Measurements from ENCODE around the gene MAP3K12.

The MAP3K12 gene

GRCh38 chr12:53508534-53509170, 9.4 kb upstream of the MAP3K12 start:
- peak; percentile 95 for DNase-seq

DNA sequence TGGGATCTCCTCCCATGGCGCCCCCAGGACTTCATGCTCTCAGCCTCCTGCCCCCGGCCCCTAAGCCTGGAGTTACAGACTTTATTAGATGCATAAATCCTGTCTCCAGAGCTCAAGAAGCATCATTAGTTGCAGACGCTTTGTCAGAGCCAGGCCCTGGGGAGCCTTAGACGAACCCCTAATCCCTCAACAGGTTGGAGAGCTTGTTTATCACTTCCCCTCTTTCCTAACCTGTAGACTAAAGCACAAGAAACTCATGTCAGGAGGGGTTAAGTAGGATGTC, 8.3 kb upstream of the MAP3K12 start:
- no peak for DNase-seq

GRCh38 chr12:53506881-53507602, 7.8 kb upstream of the MAP3K12 start, which contains the start of gene NPFF:
Gene NPFF (minus strand): TSS chr12:53507484. CDS start chr12:53507474, 10 bp downstream.
- no peak for DNase-seq

GRCh38 chr12:53506450-53506785, 7.2 kb upstream of the MAP3K12 start:
- no peak for DNase-seq

DNA sequence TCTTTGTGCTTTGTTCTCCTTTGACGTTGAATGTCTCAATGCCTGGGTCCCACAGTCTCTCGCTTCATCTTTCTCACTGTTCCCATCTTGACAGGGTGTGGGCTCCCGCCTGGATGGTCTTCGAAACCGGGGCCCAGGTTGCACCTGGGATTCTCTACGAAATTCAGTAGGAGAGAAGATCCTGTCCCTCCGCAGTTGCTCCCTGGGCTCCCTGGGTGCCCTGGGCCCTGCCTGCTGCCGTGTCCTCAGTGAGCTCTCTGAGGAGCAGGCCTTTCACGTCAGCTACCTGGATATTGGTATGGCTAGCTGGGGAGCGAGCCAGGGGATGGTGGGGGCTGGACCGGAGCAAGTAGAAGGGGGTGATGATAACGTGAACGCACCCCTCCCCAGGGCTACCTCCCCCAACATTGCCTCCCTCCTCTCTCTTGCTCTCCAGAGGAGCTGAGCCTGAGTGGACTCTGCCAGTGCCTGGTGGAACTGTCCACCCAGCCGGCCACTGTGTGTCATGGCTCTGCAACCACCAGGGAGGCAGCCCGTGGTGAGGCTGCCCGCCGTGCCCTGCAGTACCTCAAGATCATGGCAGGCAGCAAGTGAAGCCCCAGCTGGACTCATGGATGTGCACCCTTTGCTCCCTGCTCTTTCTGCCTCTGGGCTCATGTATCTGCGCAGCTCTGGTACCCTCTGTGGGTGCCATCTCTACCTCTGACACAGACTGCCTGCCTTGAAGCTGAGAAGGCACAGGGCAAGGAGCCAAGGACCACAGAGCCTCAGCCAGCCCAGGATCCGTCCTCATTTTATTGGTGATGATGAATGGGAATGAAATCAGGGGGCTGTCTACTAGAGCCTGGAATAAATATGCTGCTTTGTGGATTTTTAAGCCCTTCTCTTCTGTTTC, 6.5 kb upstream of the MAP3K12 start:
- DNase-seq: no peak

GRCh38 chr12:53505086-53505485, 5.8 kb upstream of the MAP3K12 start:
- no peak for DNase-seq

DNA sequence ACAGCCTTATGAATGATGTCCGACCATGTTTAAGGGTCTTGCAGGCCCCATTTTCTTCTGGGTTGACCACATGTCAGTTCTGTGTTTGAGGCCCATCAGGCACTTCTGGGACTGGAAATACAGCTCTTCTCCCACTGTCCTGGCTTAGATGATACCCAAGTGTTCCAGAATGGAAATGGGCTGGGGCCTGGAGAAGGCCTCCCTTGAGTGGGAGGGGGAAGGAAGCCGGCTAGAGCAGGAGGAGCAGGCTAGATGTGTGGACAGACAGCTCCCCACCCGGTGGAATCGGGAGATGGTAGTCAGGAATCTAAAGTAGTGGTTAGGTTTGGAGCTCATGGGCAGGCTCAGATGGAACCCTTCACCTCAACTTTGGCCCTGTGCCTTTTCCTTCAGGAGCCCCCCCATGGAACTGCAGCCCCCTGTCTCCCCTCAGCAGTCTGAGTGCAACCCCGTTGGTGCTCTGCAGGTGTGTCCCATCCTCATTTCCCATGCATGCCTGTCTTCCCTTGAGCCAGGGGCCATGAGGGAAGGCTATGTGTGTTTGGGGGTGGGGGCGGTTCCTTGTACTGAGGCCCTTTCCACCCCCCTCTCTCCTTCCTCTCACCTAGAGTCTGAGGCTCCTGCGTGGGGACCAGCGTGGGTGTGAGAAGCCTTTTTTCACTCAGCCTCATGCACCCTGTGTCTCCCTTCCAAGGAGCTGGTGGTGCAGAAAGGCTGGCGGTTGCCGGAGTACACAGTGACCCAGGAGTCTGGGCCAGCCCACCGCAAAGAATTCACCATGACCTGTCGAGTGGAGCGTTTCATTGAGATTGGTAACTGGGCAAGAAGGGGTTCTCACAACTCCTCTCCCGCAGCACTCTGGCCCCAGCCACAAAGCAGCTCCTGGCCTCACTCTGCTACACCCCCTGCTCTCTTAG, 5.0 kb upstream of the MAP3K12 start:
- DNase-seq: no peak

GRCh38 chr12:53502983-53503728, 3.9 kb upstream of the MAP3K12 start:
- no peak for DNase-seq

DNA sequence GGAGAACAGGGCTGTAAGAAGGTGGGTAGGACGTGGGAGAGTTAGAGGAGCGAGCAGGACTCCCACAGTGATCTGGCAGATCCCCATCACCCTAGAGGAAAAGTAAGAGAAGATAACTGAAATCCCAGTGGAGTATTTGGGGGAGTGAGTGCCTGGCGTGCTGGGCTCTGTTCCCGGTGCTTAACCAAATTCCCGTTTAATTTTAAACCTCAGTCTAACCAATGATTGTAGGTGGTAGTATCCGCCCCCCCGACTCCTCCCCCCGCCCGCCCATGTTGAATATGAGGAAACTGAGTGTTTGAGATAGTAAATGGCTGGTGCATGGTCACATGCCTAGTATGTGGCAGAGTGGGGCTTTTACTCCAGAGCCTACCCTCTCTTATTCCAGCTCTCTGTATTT, 3.1 kb upstream of the MAP3K12 start:
- DNase-seq: no peak

- no peak for DNase-seq
Measured at GRCh38 chr12:53501615-53502181, 2.4 kb upstream of the MAP3K12 start.

DNA sequence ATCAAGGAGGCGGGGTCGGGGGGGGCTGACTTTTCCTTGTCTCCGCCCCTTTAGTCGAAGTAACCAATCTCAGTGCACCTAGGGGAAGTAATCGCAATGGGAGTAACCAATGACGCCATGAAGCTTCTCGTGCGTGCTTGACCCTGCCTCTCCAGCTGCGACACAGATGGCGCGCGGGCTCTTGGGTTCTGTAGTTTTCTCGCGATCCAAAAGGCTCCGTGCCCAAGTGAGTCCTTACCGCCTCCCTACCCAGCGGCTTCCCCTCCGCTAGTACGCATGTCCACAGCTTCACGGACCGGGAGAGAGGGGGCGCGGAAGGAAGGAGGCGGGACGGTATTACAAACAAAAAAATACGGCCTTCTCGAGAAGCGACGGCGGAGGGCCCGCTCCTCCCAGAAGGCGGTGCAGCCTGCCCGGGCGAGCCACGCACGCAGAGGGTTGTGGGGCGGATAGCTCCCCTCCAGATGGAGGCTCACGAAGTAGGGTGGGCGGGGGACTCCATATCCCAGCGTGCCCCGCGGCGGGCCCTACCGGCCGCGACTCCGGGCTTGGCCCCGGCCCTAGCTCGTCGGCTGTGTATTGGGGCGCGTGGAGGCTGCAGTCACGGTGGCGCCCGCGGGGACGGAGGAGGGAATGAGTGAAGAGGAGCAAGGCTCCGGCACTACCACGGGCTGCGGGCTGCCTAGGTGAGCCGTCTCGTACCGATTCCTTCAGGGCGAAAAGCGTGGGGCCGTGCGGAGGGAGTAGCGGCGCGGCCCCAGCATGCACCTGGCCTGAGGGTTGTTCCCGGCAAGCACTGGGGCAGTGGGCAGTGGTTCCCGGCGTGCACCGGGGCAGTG, 1.7 kb upstream of the MAP3K12 start, which contains the start of gene TARBP2:
TARBP2 (plus strand) TSS at position 508 of the 839 bp plus-strand sequence; CDS start at position 634, 126 bp downstream.
- DNase-seq: peak; percentile 99

- no peak for DNase-seq
Measured at GRCh38 chr12:53500142-53500775, 1.0 kb upstream of the MAP3K12 start.

DNA sequence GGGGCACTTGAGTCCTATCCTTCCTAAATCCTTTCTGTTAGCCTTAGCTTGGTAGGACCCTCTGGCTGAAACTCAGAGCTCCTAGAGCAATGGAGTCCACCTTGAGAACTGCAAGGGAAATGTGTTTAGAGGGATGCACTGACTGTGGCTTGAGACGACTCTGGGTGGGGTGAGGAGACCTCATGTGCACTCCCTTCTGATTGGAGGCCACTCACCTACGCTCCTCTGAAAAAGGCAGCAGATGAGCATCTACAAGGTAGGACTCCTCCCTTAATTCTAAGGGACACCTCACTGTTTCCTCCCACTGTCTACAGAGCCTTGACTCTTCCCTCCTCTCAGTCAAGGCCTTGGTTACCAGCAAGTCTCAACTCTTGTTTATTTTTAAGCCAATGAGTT, 1.0 kb downstream of the MAP3K12 start:
- no peak for DNase-seq

DNA sequence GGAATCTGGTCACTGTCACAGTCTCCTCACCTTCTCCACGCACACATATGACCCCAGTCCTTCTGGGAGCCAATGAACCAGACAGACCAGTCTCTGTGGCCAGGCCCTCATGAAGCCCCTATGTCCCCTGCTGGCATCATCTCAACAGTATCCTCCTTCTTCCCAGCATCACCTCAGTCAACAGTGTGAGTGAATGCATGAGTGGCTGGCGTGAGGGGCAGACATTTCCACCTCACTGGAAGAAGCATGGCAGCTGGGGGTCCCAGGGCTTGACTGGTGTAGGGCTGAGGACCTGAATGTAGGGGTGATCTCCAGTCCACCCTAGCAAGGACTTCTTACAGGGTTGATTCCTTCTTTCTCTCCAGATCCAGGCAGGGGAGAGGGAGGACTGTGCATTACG, 1.8 kb downstream of the MAP3K12 start:
- no peak for DNase-seq

GRCh38 chr12:53496752-53497032, 2.6 kb downstream of the MAP3K12 start:
- no peak for DNase-seq

GRCh38 chr12:53495903-53496751, 3.1 kb downstream of the MAP3K12 start:
- DNase-seq: no peak

DNA sequence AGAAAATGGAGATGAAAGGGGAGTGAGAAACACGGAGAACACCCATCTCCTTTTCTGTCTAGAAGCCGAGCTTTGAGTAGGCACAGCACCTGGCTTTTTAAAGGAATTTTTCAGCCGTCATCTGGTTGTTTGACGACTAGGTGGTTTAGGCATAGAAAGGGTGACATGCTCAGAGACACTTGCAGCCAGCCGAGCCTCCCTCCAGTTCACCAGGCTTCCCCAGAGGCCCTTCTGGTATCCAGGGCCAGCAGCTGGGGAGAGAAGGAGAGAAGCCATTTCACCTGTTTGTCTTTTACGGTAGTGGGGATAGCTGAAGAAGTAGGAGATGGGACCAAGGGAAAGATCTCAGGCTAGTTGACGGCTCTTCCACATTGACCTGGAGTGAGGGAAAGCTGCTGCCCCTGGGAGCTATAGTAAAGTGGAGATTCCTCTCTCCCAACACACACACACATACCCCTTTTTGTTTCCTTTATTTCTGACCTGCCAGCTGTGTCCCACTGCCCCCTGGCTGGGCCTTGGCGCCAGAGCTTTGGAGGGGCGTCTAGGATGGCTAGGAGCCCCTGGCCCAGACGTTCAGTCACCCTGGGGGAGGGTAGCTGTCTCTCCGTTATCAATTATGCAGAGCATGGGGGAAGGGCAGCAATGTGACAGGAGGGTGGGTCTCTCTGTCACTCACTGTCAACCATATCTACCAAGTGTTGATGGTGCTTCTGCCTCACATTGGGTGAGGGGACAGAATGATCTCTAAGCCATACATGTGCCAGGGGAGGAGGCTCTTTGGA, 5.5 kb downstream of the MAP3K12 start:
- DNase-seq: no peak

DNA sequence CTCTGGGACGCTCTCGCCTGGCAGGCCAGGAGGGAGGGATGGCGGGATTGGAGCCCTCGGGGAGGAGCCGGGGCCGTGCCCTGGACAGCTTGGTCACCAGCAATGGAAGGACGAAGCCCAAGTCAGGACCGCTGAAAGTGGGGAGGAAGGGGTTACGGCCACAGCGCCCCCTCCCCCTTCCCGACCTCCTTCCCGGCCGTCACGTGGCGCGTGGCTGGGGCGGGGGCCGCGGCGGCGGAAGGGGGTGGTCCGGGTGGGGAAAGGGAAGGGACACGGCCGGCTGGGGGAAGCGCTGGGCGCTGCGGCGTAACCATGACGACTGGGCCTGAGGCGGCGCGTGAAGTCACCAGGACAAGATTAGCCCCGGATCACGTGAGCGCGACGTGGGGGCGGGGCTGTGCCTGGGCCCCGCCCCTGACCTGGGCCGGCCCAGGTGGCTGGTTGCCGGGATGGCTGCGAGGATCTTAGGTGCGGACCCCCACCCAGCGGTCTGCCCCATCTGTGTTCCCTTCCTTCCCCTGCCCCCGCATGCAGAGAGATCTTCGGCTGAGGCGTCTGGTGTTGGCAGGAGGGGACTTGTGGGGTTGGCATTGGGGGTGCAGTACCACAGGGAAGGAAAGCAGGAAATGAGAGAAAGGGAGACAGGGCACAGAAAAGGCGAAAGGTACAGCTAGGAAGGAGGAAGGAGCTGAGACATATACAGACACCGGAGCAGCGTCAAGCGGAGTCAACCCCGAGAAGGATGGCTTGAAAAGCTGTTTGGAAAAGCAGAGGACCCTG, 6.2 kb downstream of the MAP3K12 start:
- DNase-seq: peak; percentile 93

Measured in activated CD8-positive, alpha-beta memory T cell treated with anti-CD3 and anti-CD28 coated beads for 24 hours (primary cell).